Activated T-helper 1 cell treated with anti-CD3 and anti-CD28 coated beads, Interleukin-2, amount 50 U/mL, for 16 hours (primary cell): ENCODE data around the gene ALDH1B1.
"Not testable (repeated sequence)": the region's sequence is repeated elsewhere in the genome, so short reads cannot be mapped to it uniquely, and the experiment has no call there.

Experiments
- DNase-seq, 2 donors: peaks; one replicate each; pipeline ENCODE4 v3.0.0-alpha.2; 2020; ENCODE audit warnings: low read depth in 1 of 2, low spot score in 1 of 2

The ALDH1B1 gene

GRCh38 chr9:38360839-38361472 lies 31.5 kb upstream of the ALDH1B1 start:
- no peak for DNase-seq

DNA sequence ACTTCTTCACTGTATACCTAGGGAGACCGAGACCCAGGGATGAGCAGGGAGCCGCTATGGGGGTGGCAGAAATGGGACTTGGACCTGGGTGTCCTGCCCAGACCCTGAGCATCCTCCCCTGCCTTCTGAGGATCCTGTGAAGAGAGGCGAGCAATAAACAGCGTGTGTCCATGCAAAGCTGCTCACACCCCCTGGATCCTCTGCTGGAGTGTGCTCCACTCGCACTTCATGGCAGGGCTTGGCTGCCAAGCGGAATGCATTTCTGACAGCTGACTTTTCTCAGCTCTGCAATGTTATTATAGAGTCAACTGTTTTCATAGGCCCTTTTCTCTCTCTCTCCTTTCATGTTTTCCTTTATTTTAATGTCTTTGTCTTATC lies 31.0 kb upstream of the ALDH1B1 start:
- DNase-seq = no peak

DNA sequence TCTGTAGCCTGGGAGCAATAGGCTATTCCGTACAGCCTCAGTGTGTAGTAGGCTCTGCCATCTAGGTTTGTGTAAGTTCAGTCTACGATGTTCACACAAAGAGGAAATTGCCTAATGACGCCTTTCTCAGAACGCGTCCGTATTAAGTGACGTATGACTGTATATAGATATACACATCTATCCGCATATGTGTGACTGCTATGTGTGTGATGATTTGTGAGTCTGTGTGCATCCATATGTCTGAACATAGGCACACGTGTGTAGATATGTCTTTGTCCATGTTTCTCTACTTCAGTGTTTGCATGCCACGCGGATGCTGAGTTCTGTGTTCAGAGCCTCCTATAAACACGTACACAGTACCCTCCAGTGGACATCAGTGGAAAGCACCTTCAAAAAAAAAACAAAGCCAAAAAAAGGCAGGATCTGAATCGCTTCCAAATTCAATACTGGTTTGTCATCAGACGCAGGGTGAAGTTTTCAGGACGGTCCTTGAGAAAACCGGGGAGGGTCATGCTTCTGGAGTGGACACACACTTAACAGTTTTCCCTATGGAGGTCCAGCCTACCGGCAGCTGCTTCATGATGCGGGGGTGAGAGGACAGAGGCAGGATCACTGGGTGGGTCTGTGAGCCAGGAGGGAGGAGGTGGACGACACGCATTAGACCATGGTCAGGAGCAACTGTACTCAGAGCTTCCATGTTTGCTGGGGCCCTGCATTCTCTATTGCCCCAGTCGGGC lies 29.5 kb upstream of the ALDH1B1 start:
- DNase-seq = no peak

- no peak for DNase-seq
Observed at GRCh38 chr9:38363589-38363925, 28.9 kb upstream of the ALDH1B1 start.

- no peak for DNase-seq
Observed at GRCh38 chr9:38367898-38368297, 24.6 kb upstream of the ALDH1B1 start.

DNA sequence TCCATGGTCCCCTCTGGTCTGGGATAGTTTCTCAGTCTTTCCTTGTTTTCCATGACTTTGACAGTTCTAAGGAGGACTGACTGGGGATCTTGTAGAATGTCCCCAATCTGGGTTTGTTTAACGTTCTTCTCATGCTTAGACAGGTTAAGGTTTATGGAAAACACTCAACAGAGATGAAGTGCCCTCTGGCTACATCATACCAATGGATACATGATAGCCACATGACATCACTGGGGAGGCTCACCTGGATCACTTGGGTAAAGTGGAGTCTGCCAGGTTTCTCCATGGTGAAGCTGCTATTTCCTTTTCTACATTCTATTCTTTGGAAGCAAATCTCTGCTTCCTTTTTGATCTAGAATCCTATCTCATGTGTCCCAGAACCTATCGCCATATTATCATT lies 23.8 kb upstream of the ALDH1B1 start:
- no peak for DNase-seq

- DNase-seq = no peak
Observed at GRCh38 chr9:38370176-38370575, 22.3 kb upstream of the ALDH1B1 start.

DNA sequence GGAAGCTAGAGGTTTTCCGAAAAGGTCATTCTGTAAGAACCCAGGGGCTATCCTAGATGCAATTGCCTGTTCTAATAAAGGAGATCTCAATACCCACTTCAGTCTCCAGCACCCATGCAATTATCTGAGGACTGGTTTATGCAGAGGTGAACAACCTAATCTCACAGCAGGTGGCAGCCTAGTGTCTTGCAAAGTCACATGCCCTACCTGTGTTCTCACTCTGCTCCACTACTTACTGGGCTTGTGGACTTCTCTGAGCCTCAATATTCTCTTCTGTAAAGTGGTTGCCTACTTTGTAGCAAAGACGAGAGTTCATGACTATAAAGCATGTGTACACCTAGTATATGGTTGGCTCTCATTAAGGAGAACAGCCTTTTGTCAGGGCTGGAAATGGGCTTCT lies 21.0 kb upstream of the ALDH1B1 start:
- no peak for DNase-seq

DNA sequence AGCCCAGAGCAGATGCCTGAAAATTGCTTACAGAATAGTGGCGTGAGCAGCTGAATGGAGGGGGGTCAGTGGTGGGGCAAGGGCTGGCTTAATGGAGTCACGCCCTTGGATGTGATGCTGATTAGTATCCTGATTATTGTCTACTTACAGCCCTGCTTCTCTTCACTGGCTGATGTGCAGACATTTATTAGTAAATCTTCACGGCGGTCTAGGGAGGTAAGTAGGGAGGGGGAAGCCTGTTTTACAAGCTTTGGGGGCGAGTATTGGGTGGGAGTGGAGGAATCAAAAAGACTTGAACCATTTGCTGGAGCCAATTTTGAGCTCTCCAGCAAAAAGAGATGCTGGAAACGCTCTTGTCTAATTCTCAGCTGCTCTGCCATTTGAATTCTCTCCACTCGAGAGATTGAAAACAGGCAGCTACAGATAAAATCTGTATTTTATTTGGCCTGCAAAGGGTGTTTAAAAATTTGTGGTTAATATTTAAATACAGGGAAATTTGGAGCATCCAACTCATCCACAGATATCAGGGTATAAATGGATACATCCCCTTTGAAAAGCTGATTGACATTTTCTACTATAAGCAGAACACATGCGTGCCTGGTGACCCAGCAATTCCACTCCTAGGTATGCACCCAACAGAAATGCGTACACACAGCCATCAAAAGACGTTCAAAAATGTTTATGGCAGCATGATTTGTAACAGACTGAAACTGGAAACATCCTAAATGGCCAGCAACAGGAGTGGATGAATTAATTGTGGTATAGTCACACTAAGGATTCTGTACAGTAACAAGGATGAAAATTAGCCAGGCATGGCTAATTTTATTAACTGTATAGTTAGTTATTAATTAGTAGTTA lies 19.5 kb upstream of the ALDH1B1 start:
- DNase-seq = no peak

- no peak for DNase-seq
Observed at GRCh38 chr9:38373679-38374078, 18.8 kb upstream of the ALDH1B1 start.

DNA sequence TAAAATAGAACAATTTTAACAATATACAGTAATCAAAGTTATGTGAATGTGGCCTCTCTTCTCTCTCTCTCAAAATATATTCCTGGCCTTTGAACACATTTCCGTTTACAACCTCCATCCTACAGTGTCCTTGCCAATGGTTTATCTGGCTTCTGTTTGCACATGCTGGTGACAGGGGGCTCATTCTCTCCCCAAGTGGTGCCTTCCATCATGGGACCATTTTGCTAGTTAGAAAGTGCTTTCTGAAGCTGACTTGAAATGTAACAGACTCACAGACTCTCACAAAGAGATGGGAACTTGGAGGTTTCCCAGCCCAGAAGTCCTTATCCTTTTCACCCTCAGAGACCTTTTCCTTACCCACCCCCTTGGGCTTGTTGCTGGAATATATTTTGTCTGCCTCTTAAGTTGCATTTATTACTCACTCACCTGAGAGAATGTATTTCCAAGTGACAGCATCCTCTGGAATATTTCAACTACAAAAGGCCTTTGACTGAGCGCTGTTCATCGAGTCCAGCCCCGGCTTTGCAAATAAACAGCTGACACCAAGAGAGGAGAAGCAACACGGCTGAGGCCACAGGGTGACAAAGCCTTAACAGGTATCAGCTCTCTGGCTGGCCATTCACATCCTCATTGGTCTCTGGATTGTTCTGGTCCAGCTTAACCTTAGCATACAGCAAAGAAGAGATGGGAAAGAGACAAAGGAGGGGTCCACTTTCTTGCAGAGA lies 17.5 kb upstream of the ALDH1B1 start:
- no peak for DNase-seq

DNA sequence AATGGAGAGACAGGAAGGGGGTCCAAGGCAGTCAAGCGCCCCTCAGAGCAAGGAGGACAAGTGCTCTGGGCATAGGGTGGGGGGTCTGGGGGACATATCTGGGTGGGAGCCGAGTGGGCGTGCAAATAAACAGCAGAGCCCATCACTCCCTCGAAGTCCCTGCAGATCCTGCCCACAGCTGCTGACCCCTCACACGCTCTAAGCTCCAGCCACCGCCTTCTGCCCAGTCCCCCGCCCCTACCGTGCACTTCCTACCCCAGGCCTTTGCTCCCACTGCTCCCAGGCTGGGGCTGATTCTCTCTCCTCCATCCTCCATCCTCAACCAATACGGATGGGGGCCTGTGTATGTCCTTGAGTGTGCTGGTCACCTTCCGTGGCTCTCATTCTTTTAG lies 16.9 kb upstream of the ALDH1B1 start:
- DNase-seq = no peak

DNA sequence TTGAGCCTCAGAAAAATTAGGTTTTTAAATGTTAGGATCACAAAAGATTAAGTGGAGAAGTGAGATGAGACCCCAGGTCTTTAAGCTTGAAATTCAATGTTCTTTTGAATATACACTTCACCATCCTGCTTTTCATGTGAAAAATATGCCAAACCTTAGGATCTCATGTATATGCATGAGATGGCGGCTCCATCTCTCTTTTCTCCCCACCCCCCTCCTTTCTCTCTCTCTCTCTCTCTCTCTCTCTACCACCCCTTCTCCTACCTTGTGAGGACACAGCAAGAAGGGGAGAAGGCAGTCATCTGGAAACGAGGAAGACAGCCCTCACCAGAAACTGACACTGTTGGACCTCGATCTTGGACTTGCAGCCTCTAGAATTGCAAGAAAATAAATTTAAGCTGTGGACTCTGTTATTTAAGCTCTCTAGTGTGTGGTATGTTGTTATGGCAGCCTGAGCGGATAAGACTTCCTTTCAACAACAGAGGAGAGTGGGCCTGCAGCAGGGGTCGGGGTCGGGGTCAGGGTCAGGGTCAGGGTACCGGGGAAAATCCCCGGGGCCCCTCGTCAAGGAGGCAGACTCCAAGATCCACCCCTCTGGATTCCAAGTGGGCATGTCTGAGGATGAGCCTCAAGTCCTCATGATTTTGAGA lies 16.4 kb upstream of the ALDH1B1 start:
- DNase-seq = no peak

DNA sequence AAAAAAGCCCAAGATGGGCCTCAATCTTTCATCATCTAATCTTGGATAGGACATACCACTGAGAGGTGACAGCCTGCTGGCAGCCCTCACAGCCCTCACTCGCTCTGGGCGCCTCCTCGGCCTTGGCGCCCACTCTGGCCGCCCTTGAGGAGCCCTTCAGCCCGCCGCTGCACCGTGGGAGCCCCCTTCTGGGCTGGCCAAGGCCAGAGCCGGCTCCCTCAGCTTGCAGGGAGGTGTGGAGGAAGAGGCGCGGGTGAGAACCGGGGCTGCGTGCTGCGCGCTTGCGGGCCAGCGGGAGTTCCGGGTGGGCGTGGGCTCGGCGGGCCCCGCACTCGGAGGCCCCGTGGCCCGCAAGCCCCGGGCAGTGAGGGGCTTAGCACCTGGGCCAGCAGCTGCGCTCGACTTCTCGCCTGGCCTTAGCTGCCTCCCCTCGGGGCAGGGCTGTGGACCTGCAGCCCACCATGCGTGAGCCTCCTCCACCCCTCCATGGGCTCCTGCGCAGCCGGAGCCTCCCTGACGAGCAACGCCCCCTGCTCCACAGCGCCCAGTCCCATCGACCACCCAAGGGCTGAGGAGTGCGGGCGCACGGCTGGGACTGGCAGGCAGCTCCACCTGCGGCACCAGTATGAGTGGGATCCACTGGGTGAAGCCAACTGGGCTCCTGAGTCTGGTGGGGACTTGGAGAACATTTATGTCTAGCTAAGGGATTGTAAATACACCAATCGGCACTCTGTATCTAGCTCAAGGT lies 15.0 kb upstream of the ALDH1B1 start:
- DNase-seq = not testable (repeated sequence)

DNA sequence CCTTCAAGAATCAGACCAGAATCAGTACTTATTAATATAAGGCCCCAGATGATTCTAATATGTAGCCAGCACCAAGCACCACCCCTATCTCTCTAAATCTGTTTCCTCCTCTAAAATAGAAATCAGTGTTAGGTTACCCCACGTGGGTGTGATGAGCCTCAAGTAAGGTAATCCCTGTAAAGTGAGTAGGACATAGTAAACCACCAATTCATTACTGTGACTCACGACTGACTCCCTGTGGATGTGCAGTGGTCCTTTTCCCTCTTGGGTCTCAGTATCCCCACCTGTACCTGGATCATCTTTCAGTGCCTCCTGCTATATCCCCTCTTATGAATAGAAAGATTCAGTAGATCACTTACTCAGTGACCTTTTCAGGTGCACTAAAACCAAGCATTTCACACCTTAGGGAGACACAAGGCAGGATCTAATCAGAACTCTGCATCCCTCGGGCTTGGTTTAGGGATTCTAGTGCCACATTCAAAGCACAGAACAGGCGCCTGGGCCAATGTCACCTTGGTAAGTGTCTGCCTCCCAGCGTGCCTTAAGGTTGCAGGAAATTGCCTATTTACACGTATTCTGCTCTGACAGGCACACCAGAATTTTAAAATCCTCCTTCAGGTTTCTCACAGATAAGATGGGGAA lies 12.2 kb upstream of the ALDH1B1 start:
- DNase-seq = no peak

DNA sequence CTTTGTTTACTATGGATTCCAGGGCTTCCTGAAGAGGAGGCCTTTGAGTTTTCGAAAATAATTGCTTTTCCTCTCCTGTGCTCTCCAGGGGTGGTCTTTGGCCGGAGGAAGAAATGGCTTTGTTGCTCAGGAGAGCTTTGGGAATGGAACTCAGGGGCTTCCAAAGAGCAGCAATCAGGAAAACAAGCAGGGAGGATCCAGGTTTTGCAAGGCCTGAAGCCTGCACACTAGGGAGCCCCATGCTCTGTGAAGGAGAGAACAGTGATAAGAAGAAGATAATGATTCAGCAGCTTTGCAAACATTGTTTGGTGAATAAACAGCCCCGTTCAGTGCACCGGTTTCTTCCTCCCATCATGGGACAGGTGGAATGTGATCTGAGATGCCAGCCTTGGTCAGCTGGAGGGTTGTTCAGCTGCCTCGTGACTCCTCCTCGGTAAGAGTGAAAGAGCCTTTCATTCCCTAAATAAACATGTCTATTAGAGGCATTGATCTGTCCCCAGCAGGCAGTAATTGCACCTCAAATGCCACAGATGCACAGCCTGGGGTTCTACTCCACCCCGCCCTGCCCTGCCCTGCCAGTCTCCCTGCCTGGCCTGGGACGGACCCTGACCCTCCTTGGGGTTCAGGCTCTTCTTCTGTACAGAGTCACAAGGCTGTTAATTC lies 11.5 kb upstream of the ALDH1B1 start:
- DNase-seq = no peak

- DNase-seq = no peak
Observed at GRCh38 chr9:38382141-38382540, 10.4 kb upstream of the ALDH1B1 start.

- DNase-seq = no peak
Observed at GRCh38 chr9:38384990-38385848, 7.3 kb upstream of the ALDH1B1 start.
